K562 (cell line): ENCODE measurements around the gene TPGS1. TPM values are rescaled to one million over a fixed set of nuclear protein-coding genes. Genes with fewer than 3 reads are reported as not detected.

Experiments used
- AFF1 ChIP-seq, 2 experiments: fragments of 450-650 bp; IDR thresholded peaks; 2 replicates each; pipeline ENCODE4 v1.6.1; 2018; ENCODE audit warnings: mild to moderate bottlenecking in 2 of 2, low read depth in 1 of 2; ENCODE audit not compliant: partially characterized antibody in 2 of 2
- CEBPZ ChIP-seq: fragments of 150-350 bp; IDR thresholded peaks from 2 replicates; pipeline ENCODE4 v1.6.1; 2014; ENCODE audit warnings: low read depth, mild to moderate bottlenecking, low read length, borderline replicate concordance
- CXXC5 ChIP-seq: fragments of 250-450 bp; sonication (Bioruptor Pico); IDR thresholded peaks from 2 replicates; pipeline ENCODE4 v1.8.0; 2022; ENCODE audit warnings: inconsistent platforms, mild to moderate bottlenecking, moderate library complexity
- FOXP4 ChIP-seq: sonication (generic); formaldehyde crosslinking; IDR thresholded peaks from 2 replicates; pipeline ENCODE4 v1.8.0; 2022; ENCODE audit warnings: mild to moderate bottlenecking, missing genetic modification reagents, borderline replicate concordance
- NFIC ChIP-seq: fragments of 450-650 bp; IDR thresholded peaks from 2 replicates; pipeline ENCODE4 v1.6.1; 2017; ENCODE audit warnings: mild to moderate bottlenecking, inconsistent platforms
- SNAPC5 ChIP-seq: fragments of 250-450 bp; sonication (Bioruptor Pico); IDR thresholded peaks from 2 replicates; pipeline ENCODE4 v1.8.0; 2021; ENCODE audit warnings: moderate library complexity, mild to moderate bottlenecking, inconsistent platforms
- XRCC4 ChIP-seq: IDR thresholded peaks from one replicate; pipeline ENCODE4 v1.6.1; 2011; ENCODE audit not compliant: insufficient read depth, insufficient read length; ENCODE audit errors: extremely low read depth
- ZNF592 ChIP-seq: fragments of 450-650 bp; IDR thresholded peaks from 2 replicates; pipeline ENCODE4 v1.6.1; 2017; ENCODE audit warnings: antibody characterized with exemption, mild to moderate bottlenecking
- polyA plus RNA-seq, 8 experiments: library from polyadenylated mRNA; depleted of rRNA in 4 of 8; stranded (reverse) in 5 of 8; unstranded in 3 of 8; fragments of >200 nt; fragmentation: Nextera tagmentation in 2 of 8; fragmentation: Illumina TruSeq in 1 of 8; extraction: Ambion mirVana in 2 of 8; extraction: Trizol in 1 of 8; gene quantifications; 2 replicates each; pipeline versions ENCODE4 v1.2.1 to v1.2.3, GENCODE V29; 2011 to 2014; ENCODE audit warnings: inconsistent platforms in 1 of 8, missing spikeins in 1 of 8
- total RNA-seq, 7 experiments: library from RNA; depleted of rRNA in 6 of 7; stranded (reverse); fragments of >200 nt in 6 of 7; fragmentation: Illumina TruSeq in 2 of 7; extraction: Trizol in 2 of 7; gene quantifications; 2 replicates each; pipeline versions ENCODE4 v1.2.1 to v1.2.3, GENCODE V29; 2011 to 2021; ENCODE audit warnings: low replicate concordance in 1 of 7

The TPGS1 gene
- total and polyA plus RNA-seq, 9 of the 15 experiments (the other 6 are each of a cell fraction or from before 2014, with no cell fraction given): 0.30 to 31.6 (median 1.2) TPM; not detected in 2

GRCh38 chr19:495402-496111 lies 11.7 kb upstream of the TPGS1 start (continued):
- TF ChIP-seq ZNF592 (no peak), FOXP4 (CRISPR knock-in tag) (no peak), AFF1 (IDR thresholded peaks at IDR 0.05; ENCODE audit: low read depth in 1 of 2, partially characterized antibody in 2 of 2) (no peak), NFIC (peak; percentile 41), SNAPC5 (CRISPR knock-in tag) (no peak), XRCC4 (no peak), CXXC5 (CRISPR knock-in tag) (peak; percentile 55), CEBPZ (no peak)
